A549 treated with RU486 at 1 μM for 4 hours (cell line): Measurements from ENCODE around the gene ZNF155. TPM values are rescaled to one million over a fixed set of nuclear protein-coding genes. Genes with fewer than 3 reads are reported as not detected.

Source experiments
- total RNA-seq: library from RNA; stranded (reverse); fragments of 200-300 nt; extraction: Qiagen RNA extraction; gene quantifications from 5 replicates; pipeline ENCODE4 v1.2.3, GENCODE V29; 2022; ENCODE audit warnings: low read depth

The ZNF155 gene
- total RNA-seq: 2.2 to 3.6 TPM (median 3.1 TPM) in 5 replicates

DNA sequence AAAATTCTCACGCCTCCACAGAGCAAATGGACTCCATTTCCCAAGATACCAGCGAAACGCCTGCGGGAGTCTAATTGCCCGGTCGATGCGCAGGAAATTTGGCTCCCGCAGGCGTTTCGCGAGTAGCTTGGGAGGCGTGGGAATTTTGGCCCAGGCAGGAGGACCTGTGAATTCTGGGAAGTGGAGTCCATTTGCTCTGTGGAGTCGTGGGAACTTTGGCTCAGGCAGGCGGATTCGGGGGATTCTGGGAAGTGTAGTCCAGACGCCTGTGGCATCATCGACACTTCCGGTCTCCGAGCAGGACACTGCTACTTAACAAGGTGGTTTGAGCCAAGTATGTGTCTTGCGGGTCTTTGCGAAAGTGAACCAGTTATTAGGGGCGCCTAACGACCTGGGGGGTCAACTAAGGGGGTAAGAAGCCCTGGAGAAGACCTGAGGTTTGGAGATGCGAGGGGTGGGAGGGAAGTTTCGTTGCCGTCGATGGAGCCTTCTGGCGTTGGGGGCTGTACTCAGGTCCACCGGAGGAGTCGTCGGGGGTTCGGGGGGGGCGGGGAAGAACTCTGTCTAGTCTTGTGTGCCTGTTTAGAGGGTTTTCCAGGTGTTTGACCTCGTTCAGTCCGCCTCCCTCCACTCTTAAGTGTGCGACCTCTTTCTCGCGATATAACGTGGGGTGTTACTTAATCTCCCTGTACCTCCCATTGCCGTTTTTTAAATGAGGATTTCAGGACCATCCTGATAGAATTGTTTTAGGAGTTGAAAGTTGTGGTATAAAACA, at the start of gene ZNF155:
ZNF155 (plus strand) TSS at position 277 of the 775 bp plus-strand sequence. CDS start 4,356 bp downstream, outside the sequence.

DNA sequence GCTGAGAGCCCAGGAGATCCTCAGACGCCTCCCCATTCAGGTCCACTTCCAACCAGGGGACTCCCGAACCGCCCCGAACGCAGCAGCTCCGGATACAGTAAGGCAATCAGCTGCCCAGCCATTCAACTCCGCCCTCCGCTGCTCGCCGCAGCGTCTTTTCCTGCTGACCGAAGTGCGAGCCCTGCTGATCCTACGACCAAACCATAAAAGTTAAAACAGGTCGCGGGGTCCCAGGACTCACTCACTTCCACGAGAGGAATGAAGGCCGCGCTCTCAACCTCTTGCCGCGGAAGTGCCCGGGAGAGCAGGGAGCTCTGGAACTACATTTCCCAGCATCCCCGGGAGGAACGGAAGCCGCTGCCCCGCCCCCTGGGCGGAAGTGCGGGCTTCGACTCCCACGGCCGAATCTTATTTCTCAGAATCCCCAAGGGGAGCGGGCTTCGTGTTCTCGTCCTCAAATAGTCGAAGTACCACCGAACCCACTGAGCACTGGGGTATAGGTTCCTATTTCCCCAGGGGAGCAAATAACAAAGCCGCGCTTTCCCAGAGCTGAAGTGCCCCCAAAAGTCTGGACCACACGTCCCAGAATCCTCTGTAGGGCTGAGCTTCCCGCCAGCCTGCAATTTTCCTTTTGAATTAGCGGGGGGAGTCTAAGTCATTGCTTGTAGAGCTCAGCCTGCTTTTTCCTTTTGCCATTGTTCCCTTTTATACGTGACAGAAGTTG, 48.8 kb upstream of the ZNF155 start, which contains the start of gene ZNF45:
ZNF45 (minus strand) TSS at position 298 of the 724 bp plus-strand sequence. CDS start 13,097 bp downstream, outside the sequence.

DNA sequence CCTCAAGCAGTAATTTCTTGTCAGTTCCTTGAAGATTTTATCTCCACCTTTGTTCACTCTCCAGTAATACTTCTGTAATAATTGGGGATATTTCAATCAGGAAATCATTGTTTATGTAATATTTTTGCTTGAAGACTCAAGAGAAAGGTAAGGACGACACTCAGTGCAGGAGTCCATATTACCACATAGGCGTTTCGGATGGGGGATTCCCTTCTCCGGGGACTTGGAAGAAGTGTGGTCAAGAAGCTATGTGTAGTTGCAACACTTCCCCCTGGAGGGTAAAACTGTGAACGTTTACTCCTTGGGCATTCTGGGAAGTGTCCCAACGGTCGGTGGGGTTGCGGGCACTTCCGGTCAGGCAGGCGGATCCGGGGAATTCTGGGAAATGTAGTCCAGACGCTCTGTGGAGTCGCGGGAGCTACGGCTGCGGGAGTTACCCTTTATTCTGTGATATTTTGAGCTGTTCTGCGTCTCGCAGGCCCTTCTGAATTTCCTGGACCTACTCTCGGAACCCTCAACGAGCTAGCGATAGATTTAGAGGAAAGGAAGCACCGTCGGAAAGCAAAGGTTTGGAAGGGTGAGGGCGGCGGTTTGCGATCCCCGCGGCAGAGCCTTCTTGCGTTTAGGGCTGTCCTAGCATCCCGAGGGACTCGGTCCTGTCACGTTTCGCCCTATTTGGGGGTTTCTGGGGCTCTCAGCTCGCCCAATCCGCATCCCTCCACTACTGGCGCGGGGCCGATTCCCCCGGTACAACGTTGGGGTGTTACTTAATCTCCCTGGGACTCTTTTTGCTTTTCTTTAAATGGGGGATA, 32.9 kb upstream of the ZNF155 start, which contains the start of gene ZNF221:
ZNF221 (plus strand) TSS at position 395 of the 812 bp plus-strand sequence. CDS start 11,499 bp downstream, outside the sequence.

DNA sequence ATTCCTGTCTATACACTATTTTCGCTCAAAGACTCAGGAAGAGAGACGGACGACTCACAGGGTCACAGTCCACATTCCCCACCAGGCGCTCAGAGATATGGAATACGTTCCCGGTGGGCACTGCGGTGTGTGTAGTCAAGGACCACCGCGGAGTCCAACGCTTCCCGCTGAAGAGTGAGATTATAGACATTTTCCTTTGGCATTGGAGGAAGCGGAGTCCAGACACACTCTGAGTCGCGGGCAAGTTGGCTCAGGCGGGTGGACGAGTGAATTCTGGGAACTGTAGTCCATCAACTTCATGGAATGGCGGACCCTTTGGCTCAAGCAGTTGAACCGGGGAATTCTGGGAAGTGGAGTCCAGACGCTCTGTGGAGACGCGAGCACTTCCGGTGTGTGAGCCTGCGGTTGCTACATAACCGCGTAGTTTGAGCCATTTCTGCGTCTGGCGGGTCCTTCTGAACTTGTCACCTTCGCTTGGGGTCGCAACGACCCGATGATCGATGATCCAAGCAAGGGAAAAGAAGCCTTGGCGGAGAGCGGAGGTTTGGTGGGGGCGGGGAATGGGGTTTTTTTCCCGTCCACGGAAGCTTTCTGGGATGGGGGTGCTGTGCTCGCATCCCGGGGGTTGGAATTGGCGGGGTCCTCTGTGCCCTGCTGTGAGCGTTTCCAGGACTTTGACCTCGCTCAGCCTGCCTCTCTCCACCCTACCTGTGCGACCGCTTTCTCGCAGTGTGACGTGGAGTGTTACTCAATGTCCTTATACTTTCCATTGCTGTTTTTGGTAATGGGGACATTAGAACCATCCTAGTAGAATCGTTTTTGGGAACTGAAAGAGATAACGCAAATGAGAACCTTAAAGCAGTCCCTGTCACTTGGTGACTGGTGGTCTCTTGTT, 18.8 kb downstream of the ZNF155 start, which contains the start of gene ZNF230:
ZNF230 (plus strand) TSS at position 392 of the 895 bp plus-strand sequence. CDS start 4,122 bp downstream, outside the sequence.

DNA sequence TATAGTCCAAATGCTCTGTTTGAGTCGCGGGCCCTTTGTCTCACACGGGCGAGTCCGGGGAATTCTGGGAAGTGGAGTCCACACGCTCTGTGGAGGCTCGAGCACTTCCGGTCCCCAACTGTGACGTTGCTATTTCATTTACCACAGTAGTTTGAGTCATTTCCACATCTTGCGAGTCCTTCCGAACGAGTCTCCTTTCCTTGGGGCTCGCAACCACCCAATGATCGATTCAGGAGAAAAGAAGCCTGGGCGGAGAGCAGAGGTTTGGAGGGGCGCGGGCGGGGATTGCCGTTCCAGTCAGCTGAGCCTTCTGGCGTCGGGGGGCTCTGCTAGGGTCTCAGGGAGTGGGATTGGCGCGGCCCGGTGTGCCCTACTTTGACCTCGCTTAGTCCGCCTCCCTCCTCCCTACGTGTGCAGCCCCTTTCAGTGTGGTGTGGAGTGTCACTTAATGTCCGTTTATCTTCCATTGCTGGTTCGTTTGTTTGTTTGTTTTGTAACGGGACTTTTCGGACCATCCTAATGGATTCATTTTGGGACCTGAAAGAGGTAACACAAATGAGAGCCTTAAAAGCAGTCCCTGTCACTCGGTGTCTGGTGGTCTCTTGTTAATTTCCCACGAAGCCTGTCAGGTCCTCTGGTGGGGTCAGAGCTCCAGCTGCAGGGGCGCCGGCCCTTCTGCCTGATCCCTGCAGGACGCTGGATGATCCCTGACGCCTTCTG, 41.4 kb downstream of the ZNF155 start, which contains the start of gene ZNF222:
ZNF222 (plus strand) TSS at position 163 of the 720 bp plus-strand sequence; CDS start at position 221, 58 bp downstream.

Other genes with a start within 250 kb of the ZNF155 start
- 47.4 to 74.6 TPM (median 62.6 TPM) in 5 replicates for gene SMG9, start 229.2 kb upstream of the ZNF155 start, total RNA-seq
- gene KCNN4, start 203.2 kb upstream of the ZNF155 start, total RNA-seq: 42.9 to 63.2 TPM (median 58.7 TPM) in 5 replicates
- 0.14 to 0.22 TPM (median 0.15 TPM) in 3 of 5 replicates, not detected in the others for gene LYPD5, start 181.7 kb upstream of the ZNF155 start, total RNA-seq
- gene ZNF283, start 156.9 kb upstream of the ZNF155 start, total RNA-seq: 3.6 to 6.6 TPM (median 4.3 TPM) in 5 replicates
- 0.21 to 0.29 TPM (median 0.28 TPM) in 4 of 5 replicates, not detected in the other for gene ZNF404, start 100.2 kb upstream of the ZNF155 start, total RNA-seq
- gene ZNF45, start 48.9 kb upstream of the ZNF155 start, total RNA-seq: 10.1 to 12.5 TPM (median 11.8 TPM) in 5 replicates
- 0.37 to 1.1 TPM (median 0.53 TPM) in 5 replicates for gene ZNF221, start 33.0 kb upstream of the ZNF155 start, total RNA-seq
- gene ZNF230, start 18.8 kb downstream of the ZNF155 start, total RNA-seq: 2.3 to 3.9 TPM (median 2.8 TPM) in 5 replicates
- gene ZNF222, start 41.2 kb downstream of the ZNF155 start, total RNA-seq: 3.4 to 4.8 TPM (median 4.6 TPM) in 5 replicates
- gene ZNF223, start 67.8 kb downstream of the ZNF155 start, total RNA-seq: 2.4 to 4.0 TPM (median 3.5 TPM) in 5 replicates
- gene ZNF284, start 88.0 kb downstream of the ZNF155 start, total RNA-seq: 0.38 to 0.52 TPM (median 0.46 TPM) in 5 replicates
- 8.8 to 11.4 TPM (median 11.3 TPM) in 5 replicates for gene ZNF224, start 110.2 kb downstream of the ZNF155 start, total RNA-seq
- gene ZNF225, start 129.2 kb downstream of the ZNF155 start, total RNA-seq: 2.3 to 3.5 TPM (median 2.8 TPM) in 5 replicates
- gene ZNF234, start 157.4 kb downstream of the ZNF155 start, total RNA-seq: 1.2 to 2.7 TPM (median 2.3 TPM) in 5 replicates
- gene ZNF226, start 180.9 kb downstream of the ZNF155 start, total RNA-seq: 19.7 to 25.5 TPM (median 22.6 TPM) in 5 replicates
- 9.7 to 13.8 TPM (median 11.0 TPM) in 5 replicates for gene ZNF227, start 228.3 kb downstream of the ZNF155 start, total RNA-seq